HepG2 (cell line): ENCODE measurements around the gene SIN3A. TPM values are rescaled to one million over a fixed set of nuclear protein-coding genes. Genes with fewer than 3 reads are reported as not detected.

Experiments used
- ATM ChIP-seq: fragments of 450-650 bp; IDR thresholded peaks from 2 replicates; pipeline ENCODE4 v1.7.1; 2017; ENCODE audit warnings: mild to moderate bottlenecking, borderline replicate concordance
- POLR2AphosphoS2 ChIP-seq: IDR thresholded peaks from 2 replicates; pipeline ENCODE4 v1.6.1; 2011; ENCODE audit warnings: low read depth, low read length, improper control_type of control experiment
- PRPF4 ChIP-seq: fragments of 200-400 bp; formaldehyde crosslinking; IDR thresholded peaks from 2 replicates; pipeline ENCODE4 v1.6.1; 2016; ENCODE audit warnings: low read length, low read depth; ENCODE audit not compliant: poor library complexity, severe bottlenecking
- RBM39 ChIP-seq: fragments of 200-400 bp; formaldehyde crosslinking; IDR thresholded peaks from one replicate; pipeline ENCODE4 v1.6.1; 2018; ENCODE audit warnings: antibody characterized with exemption, mild to moderate bottlenecking, low read depth, low read length; ENCODE audit not compliant: poor library complexity, severe bottlenecking
- SMYD3 ChIP-seq: sonication (generic); formaldehyde crosslinking; IDR thresholded peaks from 2 replicates; pipeline ENCODE4 v1.8.1; 2023; ENCODE audit warnings: mild to moderate bottlenecking, missing genetic modification reagents
- SPEN ChIP-seq: sonication (generic); formaldehyde crosslinking; IDR thresholded peaks from 2 replicates; pipeline ENCODE4 v1.5.1; 2020; ENCODE audit warnings: low read depth, mild to moderate bottlenecking, missing genetic modification reagents
- ZNF672 ChIP-seq: sonication (generic); formaldehyde crosslinking; IDR thresholded peaks from 2 replicates; pipeline ENCODE4 v1.8.1; 2022; ENCODE audit warnings: missing genetic modification reagents
- polyA plus RNA-seq, 8 experiments: library from polyadenylated mRNA; depleted of rRNA in 3 of 8; stranded (reverse) in 7 of 8; unstranded in 1 of 8; fragments of >200 nt; fragmentation: Illumina TruSeq in 4 of 8; extraction: Trizol in 4 of 8; gene quantifications; 2 replicates each; pipeline versions ENCODE4 v1.2.1 to v1.2.3, GENCODE V29; 2011 to 2016; ENCODE audit warnings: low read depth in 4 of 8, missing spikeins in 1 of 8, mixed read lengths in 1 of 8; ENCODE audit not compliant: insufficient read depth in 1 of 8
- total RNA-seq, 5 experiments: library from RNA; depleted of rRNA; stranded (reverse); fragments of >200 nt; fragmentation: Illumina TruSeq; extraction: Trizol; gene quantifications; 2 replicates each; pipeline ENCODE4 v1.2.3, GENCODE V29; 2016; ENCODE audit warnings: low read depth in 1 of 5
- TF ChIP-seq, protein P1 (sequence below): sonication (generic); formaldehyde crosslinking; IDR thresholded peaks from 2 replicates; pipeline ENCODE4 v1.4.0; 2020; ENCODE audit warnings: mild to moderate bottlenecking, missing genetic modification reagents
- TF ChIP-seq, protein P2 (sequence below): sonication (generic); formaldehyde crosslinking; IDR thresholded peaks from 2 replicates; pipeline ENCODE4 v1.5.1; 2020; ENCODE audit warnings: mild to moderate bottlenecking, missing genetic modification reagents, borderline replicate concordance
- TF ChIP-seq, protein P3 (sequence below): sonication (generic); formaldehyde crosslinking; IDR thresholded peaks from 2 replicates; pipeline ENCODE4 v1.4.0; 2020; ENCODE audit warnings: missing genetic modification reagents
- TF ChIP-seq, protein P4 (sequence below), 2 experiments: IDR thresholded peaks; 2 replicates each; pipeline ENCODE4 v1.6.1; 2011 to 2012; ENCODE audit warnings: low read length in 2 of 2, borderline replicate concordance in 1 of 2, low read depth in 1 of 2, mild to moderate bottlenecking in 1 of 2, moderate library complexity in 1 of 2

The SIN3A gene
- total and polyA plus RNA-seq, 2 of the 13 experiments (the other 11 are each of a cell fraction or from before 2014, with no cell fraction given), result 16.1 to 28.1 TPM

DNA sequence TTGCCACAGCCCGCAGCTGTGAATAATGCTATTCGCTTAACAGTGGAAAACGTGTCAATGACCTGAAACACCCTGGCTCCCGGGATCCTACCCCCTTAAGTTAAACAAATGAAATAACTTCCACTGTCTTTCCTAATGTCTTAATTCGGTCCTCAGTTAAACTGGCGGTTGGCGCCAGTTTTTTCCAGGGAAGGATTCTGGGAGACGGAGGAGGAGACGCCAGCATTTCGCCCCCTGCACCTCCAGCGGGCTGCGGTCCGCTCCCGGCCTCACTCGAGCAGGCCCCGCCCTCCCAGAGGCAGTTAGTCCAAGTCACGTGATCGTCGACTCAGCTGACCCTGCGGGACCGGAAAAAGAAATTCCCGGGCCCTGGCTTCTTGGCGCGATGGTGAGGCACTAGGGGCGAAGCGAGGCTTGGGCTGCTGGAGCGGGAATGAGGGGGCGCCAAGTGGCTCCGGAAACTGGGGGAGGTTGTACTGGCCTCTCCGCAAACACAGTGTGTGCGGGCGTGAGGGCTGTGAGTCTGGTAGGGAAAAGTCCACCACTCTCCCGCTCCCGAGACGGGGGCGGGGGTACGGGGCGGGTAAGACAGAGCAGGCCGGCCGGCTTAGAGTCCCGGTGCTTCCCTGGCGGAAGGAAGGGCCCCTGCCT is 115.7 kb downstream of the SIN3A start, which contains the start of gene COMMD4 (continued):
- TF ChIP-seq, protein P1, sequence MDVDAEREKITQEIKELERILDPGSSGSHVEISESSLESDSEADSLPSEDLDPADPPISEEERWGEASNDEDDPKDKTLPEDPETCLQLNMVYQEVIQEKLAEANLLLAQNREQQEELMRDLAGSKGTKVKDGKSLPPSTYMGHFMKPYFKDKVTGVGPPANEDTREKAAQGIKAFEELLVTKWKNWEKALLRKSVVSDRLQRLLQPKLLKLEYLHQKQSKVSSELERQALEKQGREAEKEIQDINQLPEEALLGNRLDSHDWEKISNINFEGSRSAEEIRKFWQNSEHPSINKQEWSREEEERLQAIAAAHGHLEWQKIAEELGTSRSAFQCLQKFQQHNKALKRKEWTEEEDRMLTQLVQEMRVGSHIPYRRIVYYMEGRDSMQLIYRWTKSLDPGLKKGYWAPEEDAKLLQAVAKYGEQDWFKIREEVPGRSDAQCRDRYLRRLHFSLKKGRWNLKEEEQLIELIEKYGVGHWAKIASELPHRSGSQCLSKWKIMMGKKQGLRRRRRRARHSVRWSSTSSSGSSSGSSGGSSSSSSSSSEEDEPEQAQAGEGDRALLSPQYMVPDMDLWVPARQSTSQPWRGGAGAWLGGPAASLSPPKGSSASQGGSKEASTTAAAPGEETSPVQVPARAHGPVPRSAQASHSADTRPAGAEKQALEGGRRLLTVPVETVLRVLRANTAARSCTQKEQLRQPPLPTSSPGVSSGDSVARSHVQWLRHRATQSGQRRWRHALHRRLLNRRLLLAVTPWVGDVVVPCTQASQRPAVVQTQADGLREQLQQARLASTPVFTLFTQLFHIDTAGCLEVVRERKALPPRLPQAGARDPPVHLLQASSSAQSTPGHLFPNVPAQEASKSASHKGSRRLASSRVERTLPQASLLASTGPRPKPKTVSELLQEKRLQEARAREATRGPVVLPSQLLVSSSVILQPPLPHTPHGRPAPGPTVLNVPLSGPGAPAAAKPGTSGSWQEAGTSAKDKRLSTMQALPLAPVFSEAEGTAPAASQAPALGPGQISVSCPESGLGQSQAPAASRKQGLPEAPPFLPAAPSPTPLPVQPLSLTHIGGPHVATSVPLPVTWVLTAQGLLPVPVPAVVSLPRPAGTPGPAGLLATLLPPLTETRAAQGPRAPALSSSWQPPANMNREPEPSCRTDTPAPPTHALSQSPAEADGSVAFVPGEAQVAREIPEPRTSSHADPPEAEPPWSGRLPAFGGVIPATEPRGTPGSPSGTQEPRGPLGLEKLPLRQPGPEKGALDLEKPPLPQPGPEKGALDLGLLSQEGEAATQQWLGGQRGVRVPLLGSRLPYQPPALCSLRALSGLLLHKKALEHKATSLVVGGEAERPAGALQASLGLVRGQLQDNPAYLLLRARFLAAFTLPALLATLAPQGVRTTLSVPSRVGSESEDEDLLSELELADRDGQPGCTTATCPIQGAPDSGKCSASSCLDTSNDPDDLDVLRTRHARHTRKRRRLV (CRISPR knock-in tag), result no peak
- no peak for TF ChIP-seq SMYD3 (CRISPR knock-in tag)
- TF ChIP-seq ATM, result no peak
- TF ChIP-seq ZNF672 (CRISPR knock-in tag), result no peak
- TF ChIP-seq RBM39, result no peak
- TF ChIP-seq, protein P2, sequence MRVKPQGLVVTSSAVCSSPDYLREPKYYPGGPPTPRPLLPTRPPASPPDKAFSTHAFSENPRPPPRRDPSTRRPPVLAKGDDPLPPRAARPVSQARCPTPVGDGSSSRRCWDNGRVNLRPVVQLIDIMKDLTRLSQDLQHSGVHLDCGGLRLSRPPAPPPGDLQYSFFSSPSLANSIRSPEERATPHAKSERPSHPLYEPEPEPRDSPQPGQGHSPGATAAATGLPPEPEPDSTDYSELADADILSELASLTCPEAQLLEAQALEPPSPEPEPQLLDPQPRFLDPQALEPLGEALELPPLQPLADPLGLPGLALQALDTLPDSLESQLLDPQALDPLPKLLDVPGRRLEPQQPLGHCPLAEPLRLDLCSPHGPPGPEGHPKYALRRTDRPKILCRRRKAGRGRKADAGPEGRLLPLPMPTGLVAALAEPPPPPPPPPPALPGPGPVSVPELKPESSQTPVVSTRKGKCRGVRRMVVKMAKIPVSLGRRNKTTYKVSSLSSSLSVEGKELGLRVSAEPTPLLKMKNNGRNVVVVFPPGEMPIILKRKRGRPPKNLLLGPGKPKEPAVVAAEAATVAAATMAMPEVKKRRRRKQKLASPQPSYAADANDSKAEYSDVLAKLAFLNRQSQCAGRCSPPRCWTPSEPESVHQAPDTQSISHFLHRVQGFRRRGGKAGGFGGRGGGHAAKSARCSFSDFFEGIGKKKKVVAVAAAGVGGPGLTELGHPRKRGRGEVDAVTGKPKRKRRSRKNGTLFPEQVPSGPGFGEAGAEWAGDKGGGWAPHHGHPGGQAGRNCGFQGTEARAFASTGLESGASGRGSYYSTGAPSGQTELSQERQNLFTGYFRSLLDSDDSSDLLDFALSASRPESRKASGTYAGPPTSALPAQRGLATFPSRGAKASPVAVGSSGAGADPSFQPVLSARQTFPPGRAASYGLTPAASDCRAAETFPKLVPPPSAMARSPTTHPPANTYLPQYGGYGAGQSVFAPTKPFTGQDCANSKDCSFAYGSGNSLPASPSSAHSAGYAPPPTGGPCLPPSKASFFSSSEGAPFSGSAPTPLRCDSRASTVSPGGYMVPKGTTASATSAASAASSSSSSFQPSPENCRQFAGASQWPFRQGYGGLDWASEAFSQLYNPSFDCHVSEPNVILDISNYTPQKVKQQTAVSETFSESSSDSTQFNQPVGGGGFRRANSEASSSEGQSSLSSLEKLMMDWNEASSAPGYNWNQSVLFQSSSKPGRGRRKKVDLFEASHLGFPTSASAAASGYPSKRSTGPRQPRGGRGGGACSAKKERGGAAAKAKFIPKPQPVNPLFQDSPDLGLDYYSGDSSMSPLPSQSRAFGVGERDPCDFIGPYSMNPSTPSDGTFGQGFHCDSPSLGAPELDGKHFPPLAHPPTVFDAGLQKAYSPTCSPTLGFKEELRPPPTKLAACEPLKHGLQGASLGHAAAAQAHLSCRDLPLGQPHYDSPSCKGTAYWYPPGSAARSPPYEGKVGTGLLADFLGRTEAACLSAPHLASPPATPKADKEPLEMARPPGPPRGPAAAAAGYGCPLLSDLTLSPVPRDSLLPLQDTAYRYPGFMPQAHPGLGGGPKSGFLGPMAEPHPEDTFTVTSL, result peak; percentile 30; the same call in 1 of the 2 replicates
- TF ChIP-seq SPEN (CRISPR knock-in tag), result peak; percentile 94
- no peak for TF ChIP-seq POLR2AphosphoS2
- TF ChIP-seq PRPF4, result no peak
- TF ChIP-seq, protein P3, sequence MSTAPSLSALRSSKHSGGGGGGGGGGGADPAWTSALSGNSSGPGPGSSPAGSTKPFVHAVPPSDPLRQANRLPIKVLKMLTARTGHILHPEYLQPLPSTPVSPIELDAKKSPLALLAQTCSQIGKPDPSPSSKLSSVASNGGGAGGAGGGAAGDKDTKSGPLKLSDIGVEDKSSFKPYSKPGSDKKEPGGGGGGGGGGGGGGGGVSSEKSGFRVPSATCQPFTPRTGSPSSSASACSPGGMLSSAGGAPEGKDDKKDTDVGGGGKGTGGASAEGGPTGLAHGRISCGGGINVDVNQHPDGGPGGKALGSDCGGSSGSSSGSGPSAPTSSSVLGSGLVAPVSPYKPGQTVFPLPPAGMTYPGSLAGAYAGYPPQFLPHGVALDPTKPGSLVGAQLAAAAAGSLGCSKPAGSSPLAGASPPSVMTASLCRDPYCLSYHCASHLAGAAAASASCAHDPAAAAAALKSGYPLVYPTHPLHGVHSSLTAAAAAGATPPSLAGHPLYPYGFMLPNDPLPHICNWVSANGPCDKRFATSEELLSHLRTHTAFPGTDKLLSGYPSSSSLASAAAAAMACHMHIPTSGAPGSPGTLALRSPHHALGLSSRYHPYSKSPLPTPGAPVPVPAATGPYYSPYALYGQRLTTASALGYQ (CRISPR knock-in tag), result peak; percentile 66; the same call in 1 of the 2 replicates
- TF ChIP-seq, protein P4, sequence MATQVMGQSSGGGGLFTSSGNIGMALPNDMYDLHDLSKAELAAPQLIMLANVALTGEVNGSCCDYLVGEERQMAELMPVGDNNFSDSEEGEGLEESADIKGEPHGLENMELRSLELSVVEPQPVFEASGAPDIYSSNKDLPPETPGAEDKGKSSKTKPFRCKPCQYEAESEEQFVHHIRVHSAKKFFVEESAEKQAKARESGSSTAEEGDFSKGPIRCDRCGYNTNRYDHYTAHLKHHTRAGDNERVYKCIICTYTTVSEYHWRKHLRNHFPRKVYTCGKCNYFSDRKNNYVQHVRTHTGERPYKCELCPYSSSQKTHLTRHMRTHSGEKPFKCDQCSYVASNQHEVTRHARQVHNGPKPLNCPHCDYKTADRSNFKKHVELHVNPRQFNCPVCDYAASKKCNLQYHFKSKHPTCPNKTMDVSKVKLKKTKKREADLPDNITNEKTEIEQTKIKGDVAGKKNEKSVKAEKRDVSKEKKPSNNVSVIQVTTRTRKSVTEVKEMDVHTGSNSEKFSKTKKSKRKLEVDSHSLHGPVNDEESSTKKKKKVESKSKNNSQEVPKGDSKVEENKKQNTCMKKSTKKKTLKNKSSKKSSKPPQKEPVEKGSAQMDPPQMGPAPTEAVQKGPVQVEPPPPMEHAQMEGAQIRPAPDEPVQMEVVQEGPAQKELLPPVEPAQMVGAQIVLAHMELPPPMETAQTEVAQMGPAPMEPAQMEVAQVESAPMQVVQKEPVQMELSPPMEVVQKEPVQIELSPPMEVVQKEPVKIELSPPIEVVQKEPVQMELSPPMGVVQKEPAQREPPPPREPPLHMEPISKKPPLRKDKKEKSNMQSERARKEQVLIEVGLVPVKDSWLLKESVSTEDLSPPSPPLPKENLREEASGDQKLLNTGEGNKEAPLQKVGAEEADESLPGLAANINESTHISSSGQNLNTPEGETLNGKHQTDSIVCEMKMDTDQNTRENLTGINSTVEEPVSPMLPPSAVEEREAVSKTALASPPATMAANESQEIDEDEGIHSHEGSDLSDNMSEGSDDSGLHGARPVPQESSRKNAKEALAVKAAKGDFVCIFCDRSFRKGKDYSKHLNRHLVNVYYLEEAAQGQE (IDR thresholded peaks at IDR 0.05; ENCODE audit: borderline replicate concordance in 1 of 2, low read depth in 1 of 2, low read length in 2 of 2), result no peak
